ENCODE measurements around the gene STX5. TPM values are rescaled to one million over a fixed set of nuclear protein-coding genes. Genes with fewer than 3 reads are reported as not detected.
A peak's percentile ranks its signal among the peaks of the same experiment; 100 is the strongest.

The STX5 gene
- total and polyA plus RNA-seq, 9 of the 15 experiments (the other 6 are each of a cell fraction or from before 2014, with no cell fraction given): 2.8 to 28.6 (median 23.7) TPM

GRCh38 chr11:62857541-62857982 lies 25.7 kb upstream of the STX5 start:
- peaks cover 21 to 28% of the 10 kb centered on the region in 2 experiments; a peak in 4 of 5 replicates for H3K4me1 ChIP-seq (replicated peaks in 1 of 2; ENCODE audit: control insufficient read depth in 2 of 2, insufficient read depth in 2 of 2, low read length in 2 of 2)
- in situ Hi-C loops (cut with MboI): loop anchor here (25.0 kb wide), 1 partner anchor 470 kb away; no protein-coding TSS in a partner anchor
- TF ChIP-seq, protein P1, sequence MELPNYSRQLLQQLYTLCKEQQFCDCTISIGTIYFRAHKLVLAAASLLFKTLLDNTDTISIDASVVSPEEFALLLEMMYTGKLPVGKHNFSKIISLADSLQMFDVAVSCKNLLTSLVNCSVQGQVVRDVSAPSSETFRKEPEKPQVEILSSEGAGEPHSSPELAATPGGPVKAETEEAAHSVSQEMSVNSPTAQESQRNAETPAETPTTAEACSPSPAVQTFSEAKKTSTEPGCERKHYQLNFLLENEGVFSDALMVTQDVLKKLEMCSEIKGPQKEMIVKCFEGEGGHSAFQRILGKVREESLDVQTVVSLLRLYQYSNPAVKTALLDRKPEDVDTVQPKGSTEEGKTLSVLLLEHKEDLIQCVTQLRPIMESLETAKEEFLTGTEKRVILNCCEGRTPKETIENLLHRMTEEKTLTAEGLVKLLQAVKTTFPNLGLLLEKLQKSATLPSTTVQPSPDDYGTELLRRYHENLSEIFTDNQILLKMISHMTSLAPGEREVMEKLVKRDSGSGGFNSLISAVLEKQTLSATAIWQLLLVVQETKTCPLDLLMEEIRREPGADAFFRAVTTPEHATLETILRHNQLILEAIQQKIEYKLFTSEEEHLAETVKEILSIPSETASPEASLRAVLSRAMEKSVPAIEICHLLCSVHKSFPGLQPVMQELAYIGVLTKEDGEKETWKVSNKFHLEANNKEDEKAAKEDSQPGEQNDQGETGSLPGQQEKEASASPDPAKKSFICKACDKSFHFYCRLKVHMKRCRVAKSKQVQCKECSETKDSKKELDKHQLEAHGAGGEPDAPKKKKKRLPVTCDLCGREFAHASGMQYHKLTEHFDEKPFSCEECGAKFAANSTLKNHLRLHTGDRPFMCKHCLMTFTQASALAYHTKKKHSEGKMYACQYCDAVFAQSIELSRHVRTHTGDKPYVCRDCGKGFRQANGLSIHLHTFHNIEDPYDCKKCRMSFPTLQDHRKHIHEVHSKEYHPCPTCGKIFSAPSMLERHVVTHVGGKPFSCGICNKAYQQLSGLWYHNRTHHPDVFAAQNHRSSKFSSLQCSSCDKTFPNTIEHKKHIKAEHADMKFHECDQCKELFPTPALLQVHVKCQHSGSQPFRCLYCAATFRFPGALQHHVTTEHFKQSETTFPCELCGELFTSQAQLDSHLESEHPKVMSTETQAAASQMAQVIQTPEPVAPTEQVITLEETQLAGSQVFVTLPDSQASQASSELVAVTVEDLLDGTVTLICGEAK (IDR thresholded peaks at IDR 0.05): peak; percentile 9; the same call in 1 of the 2 replicates
- TF ChIP-seq, protein P1 (CRISPR knock-in tag; IDR thresholded peaks at IDR 0.05): no peak
- peak; percentile 80 for TF ChIP-seq SPI1 (IDR thresholded peaks at IDR 0.05; ENCODE audit: borderline replicate concordance, low read depth, low read length)
- TF ChIP-seq, protein P2, sequence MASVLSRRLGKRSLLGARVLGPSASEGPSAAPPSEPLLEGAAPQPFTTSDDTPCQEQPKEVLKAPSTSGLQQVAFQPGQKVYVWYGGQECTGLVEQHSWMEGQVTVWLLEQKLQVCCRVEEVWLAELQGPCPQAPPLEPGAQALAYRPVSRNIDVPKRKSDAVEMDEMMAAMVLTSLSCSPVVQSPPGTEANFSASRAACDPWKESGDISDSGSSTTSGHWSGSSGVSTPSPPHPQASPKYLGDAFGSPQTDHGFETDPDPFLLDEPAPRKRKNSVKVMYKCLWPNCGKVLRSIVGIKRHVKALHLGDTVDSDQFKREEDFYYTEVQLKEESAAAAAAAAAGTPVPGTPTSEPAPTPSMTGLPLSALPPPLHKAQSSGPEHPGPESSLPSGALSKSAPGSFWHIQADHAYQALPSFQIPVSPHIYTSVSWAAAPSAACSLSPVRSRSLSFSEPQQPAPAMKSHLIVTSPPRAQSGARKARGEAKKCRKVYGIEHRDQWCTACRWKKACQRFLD (CRISPR knock-in tag; IDR thresholded peaks at IDR 0.05): 0 out of 2 replicates have a peak, but pooled peaks have one; percentile 23
- no peak for TF ChIP-seq ELF1 (tag; IDR thresholded peaks at IDR 0.05)
- peak; percentile 64 for TF ChIP-seq ZNF384 (IDR thresholded peaks at IDR 0.05; ENCODE audit: low read depth, low read length)
- TF ChIP-seq, protein P3, sequence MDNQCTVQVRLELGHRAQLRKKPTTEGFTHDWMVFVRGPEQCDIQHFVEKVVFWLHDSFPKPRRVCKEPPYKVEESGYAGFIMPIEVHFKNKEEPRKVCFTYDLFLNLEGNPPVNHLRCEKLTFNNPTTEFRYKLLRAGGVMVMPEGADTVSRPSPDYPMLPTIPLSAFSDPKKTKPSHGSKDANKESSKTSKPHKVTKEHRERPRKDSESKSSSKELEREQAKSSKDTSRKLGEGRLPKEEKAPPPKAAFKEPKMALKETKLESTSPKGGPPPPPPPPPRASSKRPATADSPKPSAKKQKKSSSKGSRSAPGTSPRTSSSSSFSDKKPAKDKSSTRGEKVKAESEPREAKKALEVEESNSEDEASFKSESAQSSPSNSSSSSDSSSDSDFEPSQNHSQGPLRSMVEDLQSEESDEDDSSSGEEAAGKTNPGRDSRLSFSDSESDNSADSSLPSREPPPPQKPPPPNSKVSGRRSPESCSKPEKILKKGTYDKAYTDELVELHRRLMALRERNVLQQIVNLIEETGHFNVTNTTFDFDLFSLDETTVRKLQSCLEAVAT (IDR thresholded peaks at IDR 0.05): peak; percentile 10 to 55; a peak in 2 of 4 replicates
- 0 out of 4 replicates have a peak, but pooled peaks of 1 of the 2 experiments have one; percentile 14 for TF ChIP-seq TBL1XR1 (IDR thresholded peaks at IDR 0.05; ENCODE audit: low read length in 2 of 2)
- TF ChIP-seq SMAD1 (IDR thresholded peaks at IDR 0.05; ENCODE audit: low read depth, low read length, partially characterized antibody): no peak
- no peak for TF ChIP-seq MAFK (IDR thresholded peaks at IDR 0.05; ENCODE audit: low read length)

More at GRCh38 chr11:62857541-62857982, 25.7 kb upstream of the STX5 start:
- H2AFZ ChIP-seq (ENCODE audit: low read depth, low read length): no peak overlapping the region
- H3K4me3 ChIP-seq: peak overlapping the region; percentile 74
- no peaks in the 10 kb centered on the region for H3K9me3 ChIP-seq (replicated peaks; ENCODE audit: control insufficient read depth, insufficient read depth, low read depth, low read length)
- BruUV-seq (replicated peaks): no TSS peak
- FAIRE-seq (no peak), ATAC-seq (no peak), DNase-seq (ENCODE audit: extremely low read depth in 1 of 4, low spot score in 3 of 4) (no peak)
- no peaks in the 10 kb centered on the region for H3K27me3 ChIP-seq (ENCODE audit: control insufficient read depth in 2 of 2, insufficient read depth in 2 of 2, low read length in 2 of 2)
- H3K9me1 ChIP-seq (ENCODE audit: control insufficient read depth, insufficient read depth, low read length): no peaks in the 10 kb centered on the region
- H3K79me2 ChIP-seq (ENCODE audit: control insufficient read depth, insufficient read depth, low read length): peaks cover 99% of the 10 kb centered on the region
- H3K36me3 ChIP-seq (ENCODE audit: control insufficient read depth, insufficient read depth, low read length): peaks cover 57% of the 10 kb centered on the region
- CTCF ChIA-PET (ENCODE audit: low intra/inter-chr PET ratio): no interaction called here
- H4K20me1 ChIP-seq (replicated peaks; ENCODE audit: control insufficient read depth, insufficient read depth, low read length): peaks cover 30% of the 10 kb centered on the region
- intact Hi-C loops (cut with micrococcal nuclease): loop anchor here (2.0 to 5.0 kb wide), 2 partner anchors 17 to 460 kb away; no protein-coding TSS in a partner anchor
- peak overlapping the region; percentile 99 for H3K4me2 ChIP-seq (ENCODE audit: insufficient read depth, low read length)
- H3K27ac ChIP-seq (ENCODE audit: extremely low read depth, low read depth, low read length): peak overlapping the region; percentile 99
- H3K9ac ChIP-seq (ENCODE audit: insufficient read depth in 1 of 2, low read depth in 2 of 2, low read length in 2 of 2): peak overlapping the region; percentile 96
- POLR2A ChIA-PET: interaction anchor here (0.6 to 10.0 kb wide), 14 partner anchors 8 to 193 kb away, joined by 3 to 403 read pairs (median 3); partner anchors contain the start of genes C11orf98, CSKMT, HNRNPUL2 and SLC3A2
- 0% methylated on average over 2 of the region's 2 CpGs for WGBS (ENCODE audit: insufficient coverage, low coverage, missing lambda C conversion rate)

All from K562 (cell line).